Measurements from ENCODE around the gene ARL17B.
"Not testable (repeated sequence)": the region's sequence is repeated elsewhere in the genome, so short reads cannot be mapped to it uniquely, and the experiment has no call there.

ARL17B gene

DNA sequence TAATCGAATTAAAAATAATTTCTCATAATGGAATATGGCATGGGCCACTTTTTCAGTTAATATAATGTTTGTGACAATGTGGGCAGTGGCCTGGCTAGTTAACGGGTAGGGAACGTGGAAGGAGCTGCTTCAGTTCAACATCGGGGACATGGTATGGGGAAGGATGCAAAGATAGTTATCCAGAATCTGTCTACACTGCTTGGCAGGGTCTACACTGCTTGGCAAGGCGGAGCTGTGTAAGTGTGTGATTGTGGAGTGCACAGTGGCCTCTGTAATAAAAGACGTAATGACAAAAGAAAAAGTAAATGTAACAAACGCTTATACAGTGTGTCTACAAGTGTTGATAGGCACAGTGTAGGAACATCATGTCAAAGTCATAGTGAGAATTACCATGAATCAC is 74.0 kb downstream of the ARL17B start:
- DNase-seq (ENCODE audit: low spot score): not testable (repeated sequence)

DNA sequence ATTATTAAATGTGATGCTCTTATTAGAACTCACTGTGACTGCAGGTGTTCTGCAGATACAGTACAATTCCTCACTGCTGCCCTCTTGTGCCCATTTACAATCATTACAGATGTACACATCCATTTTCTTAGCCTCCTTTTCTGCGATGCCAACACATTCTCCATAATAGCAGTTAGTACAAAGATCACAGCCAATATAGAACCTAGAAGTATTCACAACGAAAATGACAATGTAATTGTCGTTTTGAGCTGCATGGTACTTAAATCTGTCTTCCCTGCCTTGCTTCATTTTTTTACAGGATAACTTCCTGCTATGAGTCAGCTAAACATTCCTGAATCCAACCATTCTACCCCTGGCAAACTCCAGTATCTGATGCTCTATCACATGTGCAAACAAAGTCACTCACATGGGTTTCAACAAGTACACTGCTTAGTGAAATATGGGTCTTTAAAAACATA is 74.8 kb downstream of the ARL17B start:
- DNase-seq (ENCODE audit: low spot score): peak; percentile 84

DNA sequence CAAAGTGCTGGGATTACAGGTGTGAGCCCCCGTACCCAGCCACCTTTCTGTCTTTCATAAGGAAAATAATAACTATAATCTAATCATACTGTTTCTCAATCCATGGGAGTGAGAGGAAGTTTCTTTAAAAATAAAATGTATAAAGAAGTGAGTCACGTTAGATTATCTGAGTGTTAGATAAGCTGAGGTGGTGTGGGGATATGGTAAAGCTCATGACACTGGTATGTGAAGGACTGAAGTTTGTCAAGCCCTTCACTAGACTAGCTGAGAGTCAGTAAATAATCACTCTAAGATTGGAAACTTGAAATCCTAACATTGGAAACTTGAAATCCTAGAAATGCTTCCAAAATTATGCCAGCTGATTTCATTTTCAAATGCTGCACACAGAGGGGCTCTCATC is 76.1 kb downstream of the ARL17B start:
- DNase-seq (ENCODE audit: low spot score): not testable (repeated sequence)

DNA sequence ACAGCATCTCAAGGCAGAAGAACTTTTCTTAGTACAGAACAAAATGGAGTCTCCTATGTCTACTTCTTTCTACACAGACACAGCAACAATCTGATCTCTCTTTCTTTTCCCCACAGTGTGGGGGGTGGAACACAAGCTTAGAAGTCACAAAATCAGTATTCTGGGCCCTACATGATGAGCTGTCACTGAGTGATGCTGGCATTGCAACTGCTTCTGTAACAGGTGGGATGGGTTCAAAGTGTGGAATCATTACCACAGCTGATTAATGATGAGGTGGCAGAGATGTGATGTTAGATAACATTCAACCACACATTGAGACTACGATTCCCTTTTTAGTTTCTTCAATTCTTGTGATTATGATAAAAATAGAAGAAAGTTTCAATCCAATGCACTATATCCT is 77.1 kb downstream of the ARL17B start:
- DNase-seq (ENCODE audit: low spot score): peak; percentile 87

DNA sequence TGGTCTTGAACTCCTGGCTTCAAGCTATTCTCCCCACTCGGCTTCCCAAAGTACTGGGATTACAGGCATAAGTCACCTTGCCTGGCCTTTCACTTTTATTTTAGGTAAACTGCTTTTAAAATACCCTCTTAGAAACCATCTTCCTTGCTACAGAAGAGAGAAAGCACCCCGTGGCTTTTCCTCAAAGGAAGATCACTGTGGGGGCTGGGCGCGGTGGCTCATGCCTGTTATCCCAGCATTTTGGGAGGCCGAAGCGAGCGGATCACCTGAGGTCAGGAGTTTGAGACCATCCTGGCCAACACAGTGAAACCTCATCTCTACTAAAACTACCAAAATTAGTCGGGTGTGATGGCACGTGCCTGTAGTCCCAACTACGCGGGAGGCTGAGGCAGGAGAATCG is 78.9 kb downstream of the ARL17B start:
- not testable (repeated sequence) for DNase-seq (ENCODE audit: low spot score)

DNA sequence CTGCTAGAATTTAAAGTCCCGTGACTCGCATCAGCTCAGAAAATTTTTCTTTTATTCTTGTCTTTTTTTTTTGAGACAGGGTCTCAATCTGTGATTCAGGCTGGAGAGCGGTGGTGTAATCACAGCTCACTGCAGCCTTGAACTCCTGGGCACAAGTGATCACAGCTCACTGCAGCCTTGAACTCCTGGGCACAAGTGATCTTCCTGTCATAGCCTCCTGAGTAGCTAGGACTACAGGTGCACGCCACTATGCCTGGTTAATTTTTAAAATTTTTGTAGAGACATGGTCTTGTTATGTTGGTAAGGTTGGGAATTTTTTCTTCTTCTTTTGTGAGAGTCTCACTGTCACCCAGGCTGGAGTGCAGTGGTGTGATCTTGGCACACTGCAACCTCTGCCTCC is 80.2 kb downstream of the ARL17B start:
- DNase-seq (ENCODE audit: low spot score): not testable (repeated sequence)

DNA sequence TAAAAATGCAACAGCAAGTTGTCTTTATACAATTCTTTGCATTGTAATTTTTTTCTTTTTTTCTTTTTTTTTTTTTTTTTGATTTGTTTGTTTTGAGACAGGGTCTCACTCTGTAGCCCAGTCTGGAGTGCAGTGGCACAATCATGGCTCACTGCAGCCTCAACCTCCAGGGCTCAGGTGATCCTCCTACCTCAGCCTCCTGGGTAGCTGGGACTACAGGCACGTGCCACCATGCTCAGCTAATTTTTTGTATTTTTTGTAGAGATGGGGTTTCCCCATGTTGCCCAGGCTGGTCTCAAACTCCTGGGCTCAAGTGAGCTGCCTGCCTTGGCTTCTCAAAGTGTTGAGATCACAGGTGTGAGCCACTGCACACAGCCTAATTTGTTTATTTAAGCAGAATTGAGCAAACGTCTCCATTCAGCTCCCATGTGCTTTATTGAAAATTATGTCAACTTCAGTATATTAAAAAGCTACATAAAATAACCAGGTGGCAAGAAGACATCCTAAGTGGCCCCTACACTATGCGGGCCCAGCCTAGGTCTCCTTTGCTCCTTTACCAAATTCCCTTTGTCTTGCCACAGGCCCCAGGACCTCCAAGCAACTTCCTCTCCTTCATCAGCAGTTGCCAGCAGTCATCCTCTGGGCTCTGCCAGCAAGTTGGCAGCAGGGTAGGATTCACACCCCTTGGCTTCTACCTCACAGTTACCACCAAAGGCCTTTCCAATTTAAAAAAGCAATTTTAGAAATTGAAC is 84.7 kb downstream of the ARL17B start:
- not testable (repeated sequence) for DNase-seq (ENCODE audit: low spot score)

DNA sequence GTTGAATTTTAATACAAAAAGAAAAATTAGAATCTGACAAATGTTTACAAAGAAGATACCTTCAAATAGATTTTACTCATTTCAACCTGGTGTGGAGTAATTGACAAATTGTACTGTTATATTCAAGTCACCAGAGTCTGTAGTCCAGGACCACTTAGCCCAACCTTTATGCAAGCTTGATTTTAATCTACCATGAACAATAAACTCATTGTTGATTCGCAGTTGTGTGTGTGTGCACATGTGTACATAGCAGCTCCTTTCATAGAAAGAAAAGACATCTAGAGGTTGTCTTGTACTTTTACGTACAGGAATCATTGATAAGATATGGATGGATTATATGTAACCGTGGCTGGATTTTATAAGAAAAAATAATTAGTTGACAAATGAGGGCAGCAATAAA is 87.3 kb downstream of the ARL17B start:
- DNase-seq (ENCODE audit: low spot score): no peak

DNA sequence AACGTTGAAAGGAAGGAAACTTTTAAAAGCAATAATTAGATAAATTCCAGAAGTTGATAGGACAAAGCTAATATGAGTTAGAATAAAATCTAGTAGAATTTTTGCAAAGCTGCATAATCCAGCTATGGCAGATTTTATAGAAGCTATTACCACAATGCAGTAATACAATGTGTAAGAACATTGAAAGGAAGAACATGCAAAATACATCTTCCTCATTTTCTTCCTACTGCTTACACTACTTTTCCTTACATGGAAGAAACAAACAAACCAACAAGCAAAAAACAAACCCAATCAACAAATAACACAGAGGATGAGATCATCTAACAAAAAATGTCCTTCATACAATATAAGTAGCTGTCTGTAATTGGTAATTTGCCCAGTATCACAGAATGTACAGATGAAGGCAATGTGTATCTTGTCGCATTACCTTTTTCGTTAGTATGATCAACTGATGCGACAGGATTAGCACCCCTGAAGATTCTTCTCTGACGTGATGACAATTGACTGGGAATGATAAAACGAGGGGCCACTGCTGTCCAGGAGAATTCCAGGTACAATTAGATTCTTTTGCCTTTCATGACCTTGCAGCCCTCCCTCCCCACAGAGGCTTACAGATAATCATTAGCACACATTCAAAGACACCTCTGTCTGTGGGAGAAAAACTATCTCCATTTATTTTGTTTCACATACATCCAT is 87.9 kb downstream of the ARL17B start:
- DNase-seq (ENCODE audit: low spot score): no peak

DNA sequence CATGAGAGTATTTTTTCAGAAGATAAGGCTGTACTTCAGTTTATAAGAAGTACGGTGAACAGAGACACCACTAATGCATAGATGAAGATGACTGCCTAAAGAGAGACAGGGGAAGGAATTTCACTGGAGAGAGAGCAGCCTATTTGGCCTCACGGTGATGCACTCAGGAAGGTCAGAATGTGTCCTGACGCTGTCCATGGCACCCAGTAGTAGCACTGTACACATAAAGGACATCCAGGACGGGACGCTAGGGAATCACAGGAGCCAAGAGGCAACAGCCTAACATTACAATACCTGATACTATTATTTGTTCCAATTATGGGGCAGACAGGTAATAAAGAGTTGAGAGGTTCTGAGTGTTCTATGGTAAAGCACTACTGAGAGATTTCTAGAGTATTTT is 91.5 kb downstream of the ARL17B start:
- no peak for DNase-seq (ENCODE audit: low spot score)

DNA sequence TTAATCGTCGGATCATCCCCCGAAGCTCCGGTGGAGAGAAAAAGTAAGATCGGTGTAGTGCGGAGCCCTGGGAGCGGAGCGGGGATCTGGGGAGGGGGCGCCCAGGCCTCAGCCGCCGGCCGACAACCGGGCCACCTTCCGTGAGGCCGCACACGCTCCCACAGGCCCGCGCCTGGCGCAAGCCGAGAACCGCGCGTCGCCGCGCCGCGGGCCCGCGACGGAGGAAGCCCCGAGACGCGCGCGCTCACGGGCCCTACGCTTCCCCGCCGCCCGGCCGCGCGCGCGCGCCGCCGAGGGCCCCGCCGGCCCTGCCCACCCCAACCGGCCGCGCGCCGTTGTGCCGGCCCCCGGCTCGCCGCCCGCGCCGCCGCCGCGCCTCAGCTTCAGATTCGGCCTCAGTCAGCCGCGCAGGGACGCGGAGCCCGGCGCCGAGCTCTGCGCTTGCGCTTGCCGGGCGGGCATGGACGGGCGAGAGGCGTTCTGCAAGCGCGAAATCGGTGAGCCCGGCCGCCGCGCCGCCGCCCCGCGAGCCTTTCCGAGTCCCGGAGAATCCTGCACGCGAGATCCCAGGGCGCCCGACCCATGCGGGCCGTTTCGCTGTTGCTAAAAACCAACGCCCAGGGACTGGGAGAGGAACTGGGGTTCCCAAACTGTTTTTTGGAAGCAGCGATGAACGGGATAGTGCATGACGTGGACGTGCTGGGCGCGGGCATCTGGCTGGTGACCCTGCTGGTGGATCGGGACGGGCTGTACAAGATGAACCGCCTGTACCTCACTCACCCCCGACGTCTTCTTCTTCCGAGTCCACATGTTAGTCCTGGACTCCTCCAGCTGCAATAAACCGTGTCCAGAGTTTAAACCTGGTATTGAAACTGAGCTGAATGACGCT is 94.7 kb downstream of the ARL17B start:
- peak; percentile 88 for DNase-seq (ENCODE audit: low spot score)

DNA sequence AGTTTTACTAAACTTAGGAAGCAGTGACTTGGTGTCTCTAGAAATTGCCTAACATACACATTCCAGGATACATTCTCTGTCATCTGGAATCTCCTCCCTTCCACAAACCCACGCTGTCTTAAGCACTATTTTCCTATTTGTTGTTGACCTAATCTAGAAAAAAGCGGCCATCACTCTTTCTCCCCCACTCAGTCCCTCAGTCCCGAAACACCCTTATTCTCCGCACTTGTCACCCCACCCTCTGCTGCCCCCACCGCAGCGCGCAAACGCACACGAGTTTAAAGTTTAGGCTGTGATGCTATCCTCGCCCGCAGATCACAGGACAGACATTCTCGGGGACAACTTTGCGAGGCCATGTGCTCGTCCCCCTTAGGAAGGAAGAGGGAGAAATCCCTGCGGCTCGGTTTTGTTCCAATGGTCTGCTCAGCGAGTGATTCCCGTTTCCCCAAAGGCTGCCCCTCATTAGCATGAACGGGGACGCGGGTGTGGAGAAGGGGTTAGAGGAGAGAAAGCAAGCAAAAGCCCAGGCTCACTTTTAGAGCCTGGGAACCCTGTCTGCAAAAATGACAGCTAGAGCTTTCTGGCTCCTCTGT is 95.4 kb downstream of the ARL17B start:
- not testable (repeated sequence) for DNase-seq (ENCODE audit: low spot score)

DNA sequence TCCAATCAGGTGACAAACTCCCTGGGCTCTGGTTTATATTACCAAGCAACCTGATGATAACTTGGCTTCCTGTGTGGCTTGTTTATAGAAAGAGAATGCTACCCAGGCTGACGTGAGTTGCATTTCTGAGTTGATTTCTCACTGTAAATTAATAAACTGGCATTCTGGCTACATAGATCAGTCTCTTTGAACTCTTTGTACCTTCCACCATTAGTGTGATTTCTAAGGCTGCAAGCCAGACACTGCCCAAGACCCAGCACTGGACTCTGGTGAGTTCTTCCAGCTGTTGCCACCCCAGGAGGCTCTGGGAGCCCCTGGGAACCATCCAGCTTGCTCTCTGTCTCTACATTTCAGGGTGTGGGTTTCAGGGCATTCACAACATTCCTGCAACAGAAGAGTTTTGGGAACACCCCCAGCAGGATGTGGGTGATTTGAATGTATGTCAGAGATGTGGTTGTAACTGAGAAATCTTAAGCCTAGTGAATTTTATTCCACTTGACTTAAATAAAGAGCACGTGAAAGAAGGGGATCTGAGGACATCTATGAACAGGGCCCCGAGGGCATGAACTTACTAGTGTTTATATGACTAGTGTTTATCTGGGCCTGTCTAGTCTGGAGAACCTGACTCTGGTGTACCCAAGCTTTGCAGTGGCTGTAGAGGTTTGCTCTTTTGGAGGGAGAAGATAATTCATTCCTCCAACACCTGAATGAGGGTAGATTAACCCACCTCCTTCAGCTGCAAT is 96.9 kb downstream of the ARL17B start:
- DNase-seq (ENCODE audit: low spot score): peak; percentile 93

DNA sequence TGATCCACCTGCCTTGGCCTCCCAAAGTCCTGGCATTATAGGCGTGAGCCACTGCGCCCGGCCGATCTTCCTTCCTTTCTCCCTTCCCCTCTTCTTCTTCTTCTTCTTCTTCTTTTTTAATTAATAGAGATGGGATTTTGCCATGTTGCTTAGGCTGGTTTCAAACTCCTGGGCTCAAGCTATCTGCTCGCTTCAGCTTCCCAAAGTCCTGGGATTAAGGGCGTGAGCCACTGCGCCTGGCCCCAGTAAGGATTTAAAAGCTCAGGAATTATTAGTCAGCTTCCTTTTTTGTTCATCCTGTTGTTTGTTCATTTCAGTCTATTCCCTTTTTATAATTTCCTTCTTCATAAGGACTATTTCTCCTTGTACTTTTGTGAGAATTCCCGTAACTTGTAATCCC is 99.3 kb downstream of the ARL17B start:
- no peak for DNase-seq (ENCODE audit: low spot score)

DNA sequence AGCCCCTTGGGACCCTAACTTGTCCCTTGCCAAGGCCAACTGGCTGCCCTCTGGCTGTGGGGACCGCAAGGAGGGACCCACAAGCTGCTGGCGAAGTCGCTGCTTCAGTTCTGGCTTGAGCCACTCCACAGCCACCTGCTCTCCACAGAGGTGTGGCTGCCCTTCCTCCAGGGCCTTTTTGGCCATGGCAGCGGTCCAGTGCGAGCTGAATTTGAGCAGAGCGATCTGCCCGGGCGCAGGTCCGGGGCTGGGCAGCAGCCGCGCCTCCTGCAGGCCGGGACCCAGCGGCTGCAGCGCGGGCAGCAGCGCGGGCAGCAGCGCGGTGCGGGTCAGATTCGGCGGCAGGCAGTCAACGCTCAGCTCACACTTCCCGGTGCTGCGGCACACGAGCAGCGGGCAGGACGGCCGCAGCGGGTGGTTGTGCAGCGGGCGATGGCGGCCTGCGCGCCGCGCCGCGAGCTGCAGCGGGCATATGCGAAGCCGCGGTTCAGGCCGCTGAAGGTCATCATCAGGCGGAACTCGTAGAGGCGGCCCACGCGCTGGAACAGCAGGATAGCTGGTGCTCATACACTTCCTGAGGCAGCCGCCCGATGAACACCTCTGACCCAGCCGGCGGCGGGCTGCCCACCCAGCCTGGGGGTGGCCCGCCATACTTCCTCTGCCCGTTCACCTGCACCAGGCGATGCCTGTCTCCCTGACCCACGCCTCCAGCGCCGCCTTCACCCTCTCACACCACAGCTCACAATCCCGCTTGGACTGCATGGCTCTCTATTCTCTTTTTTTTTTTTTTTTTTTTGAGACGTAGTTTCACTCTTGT is 101.5 kb downstream of the ARL17B start:
- peak; percentile 58 for DNase-seq (ENCODE audit: low spot score)

DNA sequence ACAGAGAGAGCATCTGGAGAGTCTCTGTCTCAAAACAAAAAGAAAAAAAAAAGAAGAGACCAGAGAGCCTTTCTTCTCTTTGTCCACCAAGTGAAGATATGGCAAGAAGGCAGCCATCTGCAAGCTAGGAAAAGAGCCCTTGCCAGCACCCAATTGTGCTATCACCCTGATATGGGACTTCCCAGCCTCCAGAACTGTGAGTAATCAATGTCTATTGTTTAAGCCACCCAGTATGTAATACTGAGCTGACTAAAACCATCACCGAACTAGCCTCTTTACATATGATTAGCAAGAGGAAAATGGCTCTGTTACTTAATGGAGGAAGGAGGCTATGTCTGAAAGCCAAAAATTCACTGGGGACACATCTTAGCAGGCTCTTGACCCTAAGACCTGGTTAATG is 105.2 kb downstream of the ARL17B start:
- DNase-seq (ENCODE audit: low spot score): not testable (repeated sequence)

DNA sequence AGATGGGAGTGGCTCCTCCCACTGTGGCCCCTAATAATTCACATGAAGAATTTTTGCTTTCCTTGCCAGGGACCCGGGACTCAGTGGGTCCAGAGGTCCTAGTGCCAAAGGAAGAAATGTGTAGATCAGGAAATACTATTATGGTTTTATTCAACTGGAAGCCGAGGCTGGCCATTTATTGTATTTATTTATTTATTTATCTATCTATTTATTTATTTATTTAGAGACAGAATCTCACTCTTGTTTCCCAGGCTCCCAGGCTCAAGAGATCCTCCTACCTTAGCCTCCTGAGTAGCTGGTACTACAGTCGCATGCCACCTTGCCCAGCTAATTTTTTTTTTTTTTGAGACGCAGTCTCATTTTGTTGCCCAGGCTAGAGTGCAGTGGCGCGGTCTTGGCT is 107.4 kb downstream of the ARL17B start:
- DNase-seq (ENCODE audit: low spot score): not testable (repeated sequence)

DNA sequence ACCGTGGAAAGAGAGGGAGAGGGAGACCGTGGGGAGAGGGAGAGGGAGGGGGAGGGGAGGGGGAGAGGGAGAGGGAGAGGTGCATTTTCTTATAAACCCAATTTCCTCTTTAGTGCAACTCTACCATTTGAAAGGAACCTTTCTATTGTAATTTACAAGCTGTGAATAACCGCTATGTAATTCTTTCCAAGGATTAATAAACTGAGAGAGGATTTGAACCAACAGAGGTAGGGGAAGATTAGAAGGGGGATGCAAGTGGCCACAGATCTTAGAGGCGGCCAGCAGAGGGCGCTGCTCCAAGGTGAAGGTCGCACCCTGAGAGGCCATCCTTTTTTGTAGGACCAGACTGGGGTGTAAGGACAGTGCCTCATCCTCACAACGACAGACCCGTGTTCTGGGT is 107.8 kb downstream of the ARL17B start:
- peak; percentile 74 for DNase-seq (ENCODE audit: low spot score)

DNA sequence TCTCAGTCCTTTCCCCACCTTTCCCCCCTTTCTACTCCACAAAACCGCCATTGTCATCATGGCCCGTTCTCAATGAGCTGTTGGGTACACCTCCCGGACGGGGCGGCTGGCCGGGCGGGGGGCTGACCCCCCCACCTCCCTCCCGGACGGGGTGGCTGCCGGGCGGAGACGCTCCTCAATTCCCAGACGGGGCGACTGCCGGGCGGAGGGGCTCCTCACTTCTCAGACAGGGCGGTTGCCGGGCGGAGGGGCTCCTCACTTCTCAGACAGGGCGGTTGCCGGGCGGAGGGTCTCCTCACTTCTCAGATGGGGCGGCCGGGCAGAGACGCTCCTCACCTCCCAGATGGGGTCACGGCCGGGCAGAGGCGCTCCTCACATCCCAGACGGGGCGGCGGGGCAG is 108.8 kb downstream of the ARL17B start:
- not testable (repeated sequence) for DNase-seq (ENCODE audit: low spot score)

DNA sequence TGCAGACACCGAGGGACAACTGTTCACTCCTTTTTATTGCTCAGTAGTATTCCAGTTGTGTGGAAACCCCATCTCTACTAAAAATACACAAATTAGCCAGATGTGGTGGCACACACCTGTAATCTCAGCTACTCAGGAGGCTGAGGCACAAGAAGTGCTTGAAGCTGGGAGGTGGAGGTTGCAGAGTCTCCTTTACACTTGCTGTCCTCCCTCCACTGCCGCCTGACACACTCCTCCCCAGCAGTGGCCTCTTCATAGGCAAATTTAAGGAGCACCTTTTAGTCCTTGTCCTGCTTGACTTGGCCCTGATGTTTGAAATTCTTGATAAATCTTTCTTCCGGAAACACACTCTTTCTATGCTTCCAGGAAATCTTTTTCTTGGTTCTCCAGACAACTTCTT is 112.4 kb downstream of the ARL17B start:
- not testable (repeated sequence) for DNase-seq (ENCODE audit: low spot score)

Measured in kidney tubule cell (primary cell).